GM06990 (cell line): ENCODE data around the gene NUP98.

Experiments used
- DNase-seq: peaks from one replicate; pipeline ENCODE4 v3.0.0-alpha.2; 2011; ENCODE audit not compliant: insufficient read length; ENCODE audit errors: extremely low read depth
- H3K27me3 ChIP-seq: replicated peaks from 2 replicates; pipeline ENCODE4 v1.6.0; 2011; ENCODE audit warnings: low read length; ENCODE audit not compliant: control insufficient read depth, insufficient read depth
- H3K36me3 ChIP-seq: 2 replicates; pipeline ENCODE4 v1.5.1; 2011; ENCODE audit warnings: low read length; ENCODE audit not compliant: control insufficient read depth, insufficient read depth
- H3K4me3 ChIP-seq: replicated peaks from 2 replicates; pipeline ENCODE4 v1.5.1; 2011; ENCODE audit warnings: low read depth, mild to moderate bottlenecking, control low read depth, low read length
- TF ChIP-seq, protein P1 (sequence below): IDR thresholded peaks from 2 replicates; pipeline ENCODE4 v1.5.1; 2011; ENCODE audit warnings: low read length, control low read depth, mild to moderate bottlenecking, inconsistent platforms; ENCODE audit not compliant: insufficient read depth, poor library complexity, severe bottlenecking

NUP98 gene

DNA sequence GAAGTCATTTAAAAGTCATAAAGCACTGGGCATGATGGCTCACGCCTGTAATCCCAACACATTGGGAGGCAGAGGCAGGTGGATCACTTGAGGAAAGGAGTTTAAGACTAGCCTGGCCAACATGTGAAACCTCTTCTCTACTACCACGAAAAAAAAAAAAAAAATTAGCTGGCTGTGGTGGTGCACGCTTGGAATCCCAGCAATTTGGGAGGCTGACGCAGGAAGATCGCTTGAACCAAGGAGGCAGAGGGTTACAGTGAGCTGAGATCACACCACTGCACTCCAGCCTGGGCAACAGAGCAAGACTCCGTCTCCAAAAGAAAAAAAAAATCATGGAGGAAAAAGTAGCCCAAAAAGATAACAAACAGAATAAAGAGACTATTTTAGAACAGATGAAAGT, 42.2 kb downstream of the NUP98 start:
- no peak overlapping the region for H3K4me3 ChIP-seq
- no peak for DNase-seq
- H3K27me3 ChIP-seq: no peaks in the 10 kb centered on the region
- peaks cover 14% of the 10 kb centered on the region for H3K36me3 ChIP-seq
- TF ChIP-seq, protein P1, sequence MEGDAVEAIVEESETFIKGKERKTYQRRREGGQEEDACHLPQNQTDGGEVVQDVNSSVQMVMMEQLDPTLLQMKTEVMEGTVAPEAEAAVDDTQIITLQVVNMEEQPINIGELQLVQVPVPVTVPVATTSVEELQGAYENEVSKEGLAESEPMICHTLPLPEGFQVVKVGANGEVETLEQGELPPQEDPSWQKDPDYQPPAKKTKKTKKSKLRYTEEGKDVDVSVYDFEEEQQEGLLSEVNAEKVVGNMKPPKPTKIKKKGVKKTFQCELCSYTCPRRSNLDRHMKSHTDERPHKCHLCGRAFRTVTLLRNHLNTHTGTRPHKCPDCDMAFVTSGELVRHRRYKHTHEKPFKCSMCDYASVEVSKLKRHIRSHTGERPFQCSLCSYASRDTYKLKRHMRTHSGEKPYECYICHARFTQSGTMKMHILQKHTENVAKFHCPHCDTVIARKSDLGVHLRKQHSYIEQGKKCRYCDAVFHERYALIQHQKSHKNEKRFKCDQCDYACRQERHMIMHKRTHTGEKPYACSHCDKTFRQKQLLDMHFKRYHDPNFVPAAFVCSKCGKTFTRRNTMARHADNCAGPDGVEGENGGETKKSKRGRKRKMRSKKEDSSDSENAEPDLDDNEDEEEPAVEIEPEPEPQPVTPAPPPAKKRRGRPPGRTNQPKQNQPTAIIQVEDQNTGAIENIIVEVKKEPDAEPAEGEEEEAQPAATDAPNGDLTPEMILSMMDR: no peak

DNA sequence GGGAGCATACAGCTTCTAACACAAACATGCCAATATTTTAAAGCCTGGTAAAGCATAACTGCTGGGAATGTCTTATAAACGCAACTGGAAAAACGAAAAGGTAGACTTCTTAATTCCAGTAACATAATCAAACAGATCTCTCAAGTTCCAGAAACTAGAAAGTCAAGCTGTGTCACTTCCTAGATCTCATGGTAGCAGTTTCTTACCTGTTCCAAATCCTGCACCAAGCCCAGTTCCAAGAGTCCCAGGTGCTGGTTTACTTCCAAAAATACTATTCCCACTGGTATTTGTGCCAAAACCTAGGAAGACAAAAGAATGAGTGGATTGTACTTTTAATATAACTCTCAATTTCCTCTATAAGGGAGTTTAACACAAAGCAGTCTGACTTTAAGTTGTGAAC, 44.2 kb downstream of the NUP98 start:
- Histone ChIP-seq H3K4me3 (no peak overlapping the region), H3K36me3 (peaks cover 8% of the 10 kb centered on the region), H3K27me3 (no peaks in the 10 kb centered on the region)
- TF ChIP-seq, protein P1: no peak
- no peak for DNase-seq

DNA sequence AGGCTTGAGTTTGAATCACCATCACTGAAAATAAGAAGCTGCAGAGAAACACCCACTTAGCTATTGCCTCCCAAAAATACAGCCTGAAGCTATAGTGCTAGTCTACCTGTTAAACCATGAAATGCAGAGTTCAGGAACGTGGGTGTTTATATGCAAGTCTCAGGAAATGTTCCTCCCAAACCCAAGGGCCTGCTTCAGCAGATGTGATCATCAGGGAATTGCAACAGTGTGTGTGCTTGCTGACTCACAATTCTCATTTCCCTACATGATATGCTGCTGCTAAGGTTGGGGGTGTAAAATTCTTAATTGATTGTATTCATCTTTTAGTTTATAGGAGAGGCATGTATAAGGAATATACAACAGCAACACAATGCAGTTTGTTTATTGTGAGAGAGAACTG, 49.6 kb downstream of the NUP98 start:
- H3K27me3 ChIP-seq: no peaks in the 10 kb centered on the region
- TF ChIP-seq, protein P1: no peak
- no peak for DNase-seq
- H3K36me3 ChIP-seq: peaks cover 8% of the 10 kb centered on the region; the same call in 1 of the 2 replicates
- no peak overlapping the region for H3K4me3 ChIP-seq

DNA sequence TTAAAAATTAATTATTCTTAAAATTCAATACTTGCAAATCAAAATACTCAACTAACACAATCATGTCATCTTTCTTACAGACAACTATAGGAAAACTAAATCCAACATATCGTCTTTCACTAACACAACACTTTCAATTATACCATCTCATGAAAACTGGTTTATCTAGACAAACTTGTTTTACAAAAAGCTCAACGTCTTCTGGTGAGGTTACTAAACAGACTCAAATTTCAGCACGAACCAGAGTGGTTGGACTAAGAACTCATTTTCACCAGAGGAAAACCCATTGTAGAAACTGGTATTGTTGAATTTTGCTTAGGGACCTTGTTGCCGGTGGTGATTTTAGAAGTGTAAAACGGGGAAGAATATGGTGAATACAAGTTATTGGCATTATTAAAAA, 52.2 kb downstream of the NUP98 start:
- no peaks in the 10 kb centered on the region for H3K27me3 ChIP-seq
- TF ChIP-seq, protein P1: no peak
- H3K4me3 ChIP-seq: no peak overlapping the region
- no peak for DNase-seq
- peaks cover 2% of the 10 kb centered on the region; the same call in 1 of the 2 replicates for H3K36me3 ChIP-seq

DNA sequence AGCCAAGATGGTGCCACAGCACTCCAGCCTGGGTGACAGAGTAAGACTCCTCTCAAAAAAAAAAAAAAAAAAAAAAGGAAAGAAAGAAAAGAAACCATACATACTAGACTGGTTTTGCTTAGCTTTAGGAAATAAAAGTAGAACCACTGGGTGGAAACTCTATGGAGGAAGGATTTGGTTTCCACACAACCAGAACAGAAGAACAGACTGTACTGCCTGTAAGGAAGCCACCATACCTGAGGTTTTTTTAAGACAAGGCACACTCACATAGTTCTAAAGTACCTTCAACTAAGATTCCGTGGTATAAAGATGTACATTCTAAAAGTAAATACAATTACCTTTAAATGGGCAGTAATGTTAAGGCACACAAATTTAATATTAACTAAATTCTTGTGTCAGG, 58.6 kb downstream of the NUP98 start:
- no peak for DNase-seq
- H3K36me3 ChIP-seq: peaks cover 6% of the 10 kb centered on the region
- TF ChIP-seq, protein P1: no peak
- no peaks in the 10 kb centered on the region for H3K27me3 ChIP-seq
- H3K4me3 ChIP-seq: no peak overlapping the region

DNA sequence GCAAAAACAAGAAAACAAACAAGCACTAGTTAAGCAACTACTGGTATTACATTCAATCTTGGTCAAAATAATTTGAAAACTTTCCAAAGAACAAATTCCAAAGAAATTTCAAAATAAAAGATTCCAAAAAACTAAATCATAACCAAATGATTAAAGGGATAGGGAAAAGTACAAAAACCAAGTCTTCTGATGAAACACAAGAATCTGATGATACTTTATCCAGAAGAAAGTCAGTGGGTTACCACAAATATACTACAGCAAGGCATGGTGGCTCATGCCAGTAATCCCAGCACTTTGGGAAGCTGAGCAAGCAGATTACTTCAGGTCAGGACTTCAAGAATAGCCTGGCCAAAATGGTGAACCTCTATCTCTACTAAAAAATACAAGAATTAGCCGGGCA, 59.1 kb downstream of the NUP98 start:
- Histone ChIP-seq H3K27me3 (no peaks in the 10 kb centered on the region), H3K4me3 (no peak overlapping the region), H3K36me3 (peaks cover 6% of the 10 kb centered on the region)
- no peak for DNase-seq
- TF ChIP-seq, protein P1: no peak
